ENCODE results near the gene OPA3. TPM values are rescaled to one million over a fixed set of nuclear protein-coding genes. Genes with fewer than 3 reads are reported as not detected.

The OPA3 gene
- total and polyA plus RNA-seq, 10 of the 15 experiments (the other 5 are each of a cell fraction or from before 2014, with no cell fraction given) = 2.2 to 24.3 (median 13.3) TPM

DNA sequence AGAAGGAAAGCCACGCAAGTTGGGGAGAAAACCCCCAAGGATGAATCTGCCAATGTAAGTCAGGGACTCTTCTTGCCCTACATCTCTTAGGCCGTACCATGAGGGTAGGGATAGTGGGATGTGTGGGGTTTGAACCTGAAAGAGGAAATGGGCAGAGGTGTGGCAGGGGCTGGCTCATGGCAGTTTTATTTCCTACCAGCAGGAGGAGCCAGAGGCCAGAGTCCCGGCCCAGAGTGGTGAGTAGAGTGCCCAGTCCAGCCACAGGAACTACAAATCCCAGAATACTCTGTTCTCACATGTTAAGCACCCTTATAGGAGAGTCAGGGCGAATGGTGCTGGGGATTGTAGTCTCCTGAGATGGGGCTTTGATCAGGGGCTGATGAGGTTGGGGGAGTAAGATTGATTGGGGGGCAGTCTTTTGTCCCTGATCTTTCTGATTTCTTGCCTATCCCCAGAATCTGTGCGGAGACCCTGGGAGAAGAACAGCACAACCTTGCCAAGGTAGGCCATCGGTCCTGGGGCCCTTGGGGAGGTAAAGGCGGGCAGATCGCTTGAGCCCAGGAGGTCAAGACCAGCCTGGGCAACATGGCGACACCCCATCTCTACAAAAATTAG lies 60.9 kb downstream of the OPA3 start:
- H2AFZ ChIP-seq (ENCODE audit: control insufficient read depth, low read depth, low read length) = no peak overlapping the region
- H3K4me3 ChIP-seq = no peak overlapping the region
- peaks cover 5% of the 10 kb centered on the region for H4K20me1 ChIP-seq (ENCODE audit: control insufficient read depth, insufficient read depth)
- H3K36me3 ChIP-seq (ENCODE audit: control insufficient read depth in 2 of 2, insufficient read depth in 2 of 2, low read length in 1 of 2) = peaks cover 34 to 39% of the 10 kb centered on the region in 2 experiments
- ChIA-PET RAD21 (ENCODE audit: unreplicated experiment) (interaction anchor here (0.9 kb wide), 1 partner anchor 45 kb away, joined by 3 read pairs; no protein-coding TSS in a partner anchor), POLR2A (no interaction called here), CTCF (interaction anchor here (0.8 to 3.0 kb wide), 4 partner anchors 34 to 120 kb away, joined by 4 to 11 read pairs (median 5); no protein-coding TSS in a partner anchor), SMC1A (ENCODE audit: uncharacterized antibody, unreplicated experiment) (interaction anchor here (0.9 to 1.1 kb wide), 2 partner anchors 13 to 34 kb away, joined by 3 read pairs; no protein-coding TSS in a partner anchor)
- no peak overlapping the region for H3K27ac ChIP-seq (ENCODE audit: control insufficient read depth, insufficient read depth)
- WGBS (ENCODE audit: insufficient coverage, insufficient replicate concordance, low lambda C conversion rate, missing lambda C conversion rate) = 49% methylated on average over 9 of the region's 9 CpGs
- peaks cover 10% of the 10 kb centered on the region; the same call in 1 of the 2 replicates for H3K4me1 ChIP-seq (ENCODE audit: control insufficient read depth, insufficient read depth, low read length)
- ATAC-seq (peak; percentile 96), FAIRE-seq (peak; percentile 87), DNase-seq (ENCODE audit: low read depth, low spot score) (peak; percentile 57)
- H3K9me3 ChIP-seq (replicated peaks; ENCODE audit: control insufficient read depth, insufficient read depth, low read length) = no peaks in the 10 kb centered on the region
- no TSS peak for BruUV-seq (replicated peaks)
- no peak overlapping the region for H3K4me2 ChIP-seq (ENCODE audit: control insufficient read depth, insufficient read depth)
- H3K27me3 ChIP-seq (replicated peaks in 1 of 2; ENCODE audit: control insufficient read depth in 2 of 2, insufficient read depth in 2 of 2, low read length in 1 of 2) = no peaks in the 10 kb centered on the region
- H3K79me2 ChIP-seq (ENCODE audit: control insufficient read depth, insufficient read depth, low read length) = no peaks in the 10 kb centered on the region
- intact Hi-C loops (cut with micrococcal nuclease; ENCODE audit: unreplicated experiment) = loop anchor here (1.0 to 5.0 kb wide), 2 partner anchors 39 to 120 kb away; no protein-coding TSS in a partner anchor
- in situ Hi-C loops (cut with MboI) = loop anchor here (10.0 kb wide), 1 partner anchor 121 kb away; no protein-coding TSS in a partner anchor
- H3K9ac ChIP-seq (ENCODE audit: control insufficient read depth, insufficient read depth, low read length) = no peak overlapping the region
- TF ChIP-seq, protein P1, sequence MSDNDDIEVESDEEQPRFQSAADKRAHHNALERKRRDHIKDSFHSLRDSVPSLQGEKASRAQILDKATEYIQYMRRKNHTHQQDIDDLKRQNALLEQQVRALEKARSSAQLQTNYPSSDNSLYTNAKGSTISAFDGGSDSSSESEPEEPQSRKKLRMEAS (IDR thresholded peaks at IDR 0.05; ENCODE audit: low read depth, low read length) = peak; percentile 34; the same call in 1 of the 2 replicates
- TF ChIP-seq SIX5 (IDR thresholded peaks at IDR 0.05; ENCODE audit: low read depth, low read length, severe bottlenecking) (peak; percentile 94), YY1 (IDR thresholded peaks at IDR 0.05; ENCODE audit: low read depth, low read length) (peak; percentile 68), ZNF274 (IDR thresholded peaks at IDR 0.05; ENCODE audit: insufficient read depth, insufficient read length) (no peak), TAF1 (IDR thresholded peaks at IDR 0.05; ENCODE audit: borderline replicate concordance, low read depth, low read length) (peak; percentile 10; the same call in 1 of the 2 replicates), RFX5 (IDR thresholded peaks at IDR 0.05; ENCODE audit: low read depth, low read length) (no peak), KLF5 (IDR thresholded peaks at IDR 0.05; ENCODE audit: partially characterized antibody) (no peak), MXI1 (IDR thresholded peaks at IDR 0.05; ENCODE audit: low read depth, low read length) (peak; percentile 65; the same call in 1 of the 2 replicates), CHD4 (IDR thresholded peaks at IDR 0.05) (no peak), SRF (IDR thresholded peaks at IDR 0.05; ENCODE audit: low read depth in 2 of 2, low read length in 2 of 2) (no peak), BCL11A (IDR thresholded peaks at IDR 0.05; ENCODE audit: low read depth, low read length) (no peak), DPF2 (IDR thresholded peaks at IDR 0.05) (peak; percentile 53), BHLHE40 (IDR thresholded peaks at IDR 0.05; ENCODE audit: borderline replicate concordance in 1 of 2, low read depth in 2 of 2, low read length in 1 of 2) (peak; percentile 37 to 69; a peak in 3 of 4 replicates), FOXM1 (IDR thresholded peaks at IDR 0.05; ENCODE audit: low read depth, low read length) (no peak), ATF7 (IDR thresholded peaks at IDR 0.05; ENCODE audit: low read depth) (peak; percentile 14; the same call in 1 of the 2 replicates), SMC3 (IDR thresholded peaks at IDR 0.05; ENCODE audit: borderline replicate concordance, low read length) (peak; percentile 90), ZBED1 (IDR thresholded peaks at IDR 0.05; ENCODE audit: borderline replicate concordance) (no peak), JUND (IDR thresholded peaks at IDR 0.05; ENCODE audit: low read depth, low read length) (no peak)
- TF ChIP-seq, protein P2, sequence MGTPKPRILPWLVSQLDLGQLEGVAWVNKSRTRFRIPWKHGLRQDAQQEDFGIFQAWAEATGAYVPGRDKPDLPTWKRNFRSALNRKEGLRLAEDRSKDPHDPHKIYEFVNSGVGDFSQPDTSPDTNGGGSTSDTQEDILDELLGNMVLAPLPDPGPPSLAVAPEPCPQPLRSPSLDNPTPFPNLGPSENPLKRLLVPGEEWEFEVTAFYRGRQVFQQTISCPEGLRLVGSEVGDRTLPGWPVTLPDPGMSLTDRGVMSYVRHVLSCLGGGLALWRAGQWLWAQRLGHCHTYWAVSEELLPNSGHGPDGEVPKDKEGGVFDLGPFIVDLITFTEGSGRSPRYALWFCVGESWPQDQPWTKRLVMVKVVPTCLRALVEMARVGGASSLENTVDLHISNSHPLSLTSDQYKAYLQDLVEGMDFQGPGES (IDR thresholded peaks at IDR 0.05) = no peak
- TF ChIP-seq, protein P3, sequence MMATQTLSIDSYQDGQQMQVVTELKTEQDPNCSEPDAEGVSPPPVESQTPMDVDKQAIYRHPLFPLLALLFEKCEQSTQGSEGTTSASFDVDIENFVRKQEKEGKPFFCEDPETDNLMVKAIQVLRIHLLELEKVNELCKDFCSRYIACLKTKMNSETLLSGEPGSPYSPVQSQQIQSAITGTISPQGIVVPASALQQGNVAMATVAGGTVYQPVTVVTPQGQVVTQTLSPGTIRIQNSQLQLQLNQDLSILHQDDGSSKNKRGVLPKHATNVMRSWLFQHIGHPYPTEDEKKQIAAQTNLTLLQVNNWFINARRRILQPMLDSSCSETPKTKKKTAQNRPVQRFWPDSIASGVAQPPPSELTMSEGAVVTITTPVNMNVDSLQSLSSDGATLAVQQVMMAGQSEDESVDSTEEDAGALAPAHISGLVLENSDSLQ (IDR thresholded peaks at IDR 0.05) = no peak
- TF ChIP-seq, protein P4, sequence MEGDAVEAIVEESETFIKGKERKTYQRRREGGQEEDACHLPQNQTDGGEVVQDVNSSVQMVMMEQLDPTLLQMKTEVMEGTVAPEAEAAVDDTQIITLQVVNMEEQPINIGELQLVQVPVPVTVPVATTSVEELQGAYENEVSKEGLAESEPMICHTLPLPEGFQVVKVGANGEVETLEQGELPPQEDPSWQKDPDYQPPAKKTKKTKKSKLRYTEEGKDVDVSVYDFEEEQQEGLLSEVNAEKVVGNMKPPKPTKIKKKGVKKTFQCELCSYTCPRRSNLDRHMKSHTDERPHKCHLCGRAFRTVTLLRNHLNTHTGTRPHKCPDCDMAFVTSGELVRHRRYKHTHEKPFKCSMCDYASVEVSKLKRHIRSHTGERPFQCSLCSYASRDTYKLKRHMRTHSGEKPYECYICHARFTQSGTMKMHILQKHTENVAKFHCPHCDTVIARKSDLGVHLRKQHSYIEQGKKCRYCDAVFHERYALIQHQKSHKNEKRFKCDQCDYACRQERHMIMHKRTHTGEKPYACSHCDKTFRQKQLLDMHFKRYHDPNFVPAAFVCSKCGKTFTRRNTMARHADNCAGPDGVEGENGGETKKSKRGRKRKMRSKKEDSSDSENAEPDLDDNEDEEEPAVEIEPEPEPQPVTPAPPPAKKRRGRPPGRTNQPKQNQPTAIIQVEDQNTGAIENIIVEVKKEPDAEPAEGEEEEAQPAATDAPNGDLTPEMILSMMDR (IDR thresholded peaks at IDR 0.05 in 2 of 3, conservative IDR thresholded peaks at IDR 0.05 in 1 of 3; ENCODE audit: control insufficient read depth in 2 of 3, extremely low read depth in 1 of 3, insufficient read depth in 1 of 3, low read depth in 3 of 3, low read length in 3 of 3) = peak; percentile 82 to 98 (median 90)

Data from GM12878 (cell line).